ENCODE measurements around the gene DRICH1. TPM values are rescaled to one million over a fixed set of nuclear protein-coding genes. Genes with fewer than 3 reads are reported as not detected.
"Not testable (repeated sequence)": the region's sequence is repeated elsewhere in the genome, so short reads cannot be mapped to it uniquely, and the experiment has no call there.

Gene DRICH1
- total RNA-seq, 1 donor = 0.36 TPM

DNA sequence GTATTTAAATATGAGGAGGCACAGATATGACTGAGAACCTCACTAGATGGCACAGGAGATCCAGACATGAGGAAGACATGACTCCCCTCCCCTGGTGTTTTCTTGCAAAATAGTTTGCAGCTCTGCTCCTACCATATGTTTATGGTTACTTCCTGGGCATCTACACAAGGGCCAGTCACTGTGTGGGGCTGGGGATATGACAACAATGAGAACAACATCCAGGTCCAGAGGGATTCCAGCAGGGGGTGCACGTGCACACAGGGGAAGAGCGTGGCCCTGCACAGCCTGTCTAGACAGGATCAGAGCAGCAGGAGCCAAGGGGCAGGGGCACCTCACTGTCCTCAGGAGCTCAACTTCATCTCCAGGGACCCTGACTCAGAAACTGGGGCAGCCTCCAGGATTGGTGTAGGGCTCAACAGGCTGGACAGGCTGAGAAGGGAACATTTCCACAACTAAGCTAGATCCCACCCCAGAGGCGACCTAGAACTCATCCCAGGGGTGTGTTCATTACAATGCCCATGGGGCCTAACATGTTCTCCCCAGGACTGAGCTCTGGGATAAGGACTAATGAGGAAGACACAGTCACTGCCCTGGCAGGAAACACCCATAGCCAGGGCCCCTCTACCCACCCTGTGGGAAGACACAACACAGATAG lies 4.6 kb downstream of the DRICH1 start:
- TF ChIP-seq CTCF (IDR thresholded peaks at IDR 0.05; ENCODE audit: extremely low read depth, low read depth, low read length) = peak; percentile 32
- not testable (repeated sequence) for DNase-seq (ENCODE audit: insufficient read length, low spot score, missing footprints); H3K4me1 ChIP-seq (ENCODE audit: insufficient read depth, low read length); H3K36me3 ChIP-seq (ENCODE audit: insufficient read depth, low read length); H3K79me2 ChIP-seq (ENCODE audit: insufficient read depth, low read length); H3K27ac ChIP-seq (ENCODE audit: low read depth, low read length); H3K9me3 ChIP-seq (ENCODE audit: low read depth, low read length); H3K4me2 ChIP-seq (ENCODE audit: insufficient read depth, low read length); H3K4me3 ChIP-seq (ENCODE audit: insufficient read depth, low read length); H4K20me1 ChIP-seq (ENCODE audit: insufficient read depth, low read length); H2AFZ ChIP-seq (ENCODE audit: low read length); H3K27me3 ChIP-seq (ENCODE audit: insufficient read depth, low read length)

DNA sequence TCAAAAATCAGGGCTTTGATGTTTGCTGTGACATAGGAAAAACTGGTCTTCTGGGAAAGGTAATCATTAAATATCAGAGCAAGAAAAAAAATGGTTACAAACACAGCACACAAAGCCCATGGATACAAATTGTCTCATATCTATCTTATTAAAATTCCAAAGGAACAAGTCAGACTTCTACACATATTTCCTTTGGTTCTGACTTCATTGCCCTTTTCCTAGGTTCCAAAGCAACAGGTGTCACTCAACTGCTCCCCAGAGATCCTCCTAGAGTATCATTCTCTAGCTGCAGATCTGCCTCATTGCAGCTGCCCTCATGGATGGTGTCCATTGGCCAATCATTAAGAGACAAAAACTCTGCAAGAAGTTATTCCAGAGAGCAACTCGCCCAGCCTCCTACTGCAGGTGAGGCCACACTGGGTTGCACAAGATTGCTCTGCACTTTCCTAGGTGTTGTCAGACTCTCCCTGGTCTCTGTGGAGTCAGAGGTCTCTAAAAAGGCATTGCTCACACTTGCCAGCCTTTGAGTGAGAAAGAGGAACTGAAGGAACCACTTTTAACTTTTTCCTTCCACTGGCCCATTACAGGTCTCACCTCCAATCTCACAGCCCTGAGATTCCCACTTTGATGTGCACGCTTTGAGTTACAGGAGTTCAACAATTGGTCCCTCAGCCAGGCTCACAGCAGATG lies 5.7 kb downstream of the DRICH1 start:
- DNase-seq (ENCODE audit: insufficient read length, low spot score, missing footprints) = no peak

DNA sequence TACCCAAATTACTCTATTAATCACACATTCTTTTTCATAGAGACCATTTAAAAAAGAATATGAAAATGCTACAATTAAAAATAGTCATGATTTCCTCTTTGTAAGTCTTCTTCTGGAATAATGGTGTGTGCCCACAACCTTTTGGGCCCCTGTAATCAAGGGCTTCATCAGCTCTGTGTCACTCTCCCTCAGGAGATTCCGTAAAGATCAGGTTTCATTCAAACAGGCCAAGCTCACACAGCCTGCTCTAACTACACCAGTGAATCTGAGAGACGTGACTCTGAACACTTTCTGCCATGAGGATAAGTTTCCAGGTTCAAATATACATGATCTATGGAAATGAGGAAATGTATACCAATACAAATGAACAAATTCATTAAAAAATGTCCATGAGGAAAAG lies 9.5 kb downstream of the DRICH1 start:
- Histone ChIP-seq H2AFZ (ENCODE audit: low read length) (no peak overlapping the region), H3K27me3 (ENCODE audit: insufficient read depth, low read length) (no peaks in the 10 kb centered on the region), H3K27ac (ENCODE audit: low read depth, low read length) (no peak overlapping the region), H3K9me3 (ENCODE audit: low read depth, low read length) (no peaks in the 10 kb centered on the region), H4K20me1 (ENCODE audit: insufficient read depth, low read length) (no peaks in the 10 kb centered on the region), H3K79me2 (ENCODE audit: insufficient read depth, low read length) (no peaks in the 10 kb centered on the region), H3K4me3 (ENCODE audit: insufficient read depth, low read length) (no peak overlapping the region), H3K36me3 (ENCODE audit: insufficient read depth, low read length) (no peaks in the 10 kb centered on the region), H3K4me2 (ENCODE audit: insufficient read depth, low read length) (no peak overlapping the region), H3K4me1 (ENCODE audit: insufficient read depth, low read length) (peaks cover 7% of the 10 kb centered on the region)
- DNase-seq (ENCODE audit: insufficient read length, low spot score, missing footprints) = no peak
- TF ChIP-seq CTCF (IDR thresholded peaks at IDR 0.05; ENCODE audit: extremely low read depth, low read depth, low read length) = no peak

More for the DNA sequence above, 5.7 kb downstream of the DRICH1 start:
- TF ChIP-seq CTCF (IDR thresholded peaks at IDR 0.05; ENCODE audit: extremely low read depth, low read depth, low read length) = no peak
- H3K4me1 ChIP-seq (ENCODE audit: insufficient read depth, low read length) = peaks cover 7% of the 10 kb centered on the region
- H3K36me3 ChIP-seq (ENCODE audit: insufficient read depth, low read length) = no peaks in the 10 kb centered on the region
- H2AFZ ChIP-seq (ENCODE audit: low read length) = no peak overlapping the region
- H3K79me2 ChIP-seq (ENCODE audit: insufficient read depth, low read length) = no peaks in the 10 kb centered on the region
- H3K4me2 ChIP-seq (ENCODE audit: insufficient read depth, low read length) = no peak overlapping the region
- H3K27me3 ChIP-seq (ENCODE audit: insufficient read depth, low read length) = no peaks in the 10 kb centered on the region
- no peak overlapping the region for H3K4me3 ChIP-seq (ENCODE audit: insufficient read depth, low read length)
- no peaks in the 10 kb centered on the region for H4K20me1 ChIP-seq (ENCODE audit: insufficient read depth, low read length)
- no peaks in the 10 kb centered on the region for H3K9me3 ChIP-seq (ENCODE audit: low read depth, low read length)
- H3K27ac ChIP-seq (ENCODE audit: low read depth, low read length) = no peak overlapping the region

DNA sequence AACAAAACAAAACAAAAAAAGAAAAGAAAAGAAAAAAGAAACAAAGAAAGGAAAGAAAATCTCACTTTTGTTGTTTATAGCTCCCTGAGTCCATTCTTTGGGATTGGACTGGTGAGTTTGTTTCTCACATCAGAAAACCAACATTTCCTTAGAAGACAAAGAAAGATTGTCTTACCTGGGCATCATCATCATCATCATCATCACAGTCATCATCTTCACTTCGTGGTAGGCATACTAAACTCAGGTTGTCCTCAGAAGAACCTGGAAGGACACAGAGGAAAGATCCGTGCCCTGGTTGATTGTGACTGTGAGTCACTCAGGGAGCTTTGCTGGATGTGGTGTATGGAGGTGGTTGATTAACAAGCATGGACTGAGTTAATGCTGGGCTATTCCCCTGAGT lies 10.2 kb downstream of the DRICH1 start:
- H3K36me3 ChIP-seq (ENCODE audit: insufficient read depth, low read length); H2AFZ ChIP-seq (ENCODE audit: low read length): not testable (repeated sequence)

More for the DNA sequence above, 10.2 kb downstream of the DRICH1 start:
- DNase-seq (ENCODE audit: insufficient read length, low spot score, missing footprints); H3K27me3 ChIP-seq (ENCODE audit: insufficient read depth, low read length); H4K20me1 ChIP-seq (ENCODE audit: insufficient read depth, low read length); H3K9me3 ChIP-seq (ENCODE audit: low read depth, low read length); H3K4me2 ChIP-seq (ENCODE audit: insufficient read depth, low read length); H3K27ac ChIP-seq (ENCODE audit: low read depth, low read length); H3K79me2 ChIP-seq (ENCODE audit: insufficient read depth, low read length); H3K4me3 ChIP-seq (ENCODE audit: insufficient read depth, low read length); H3K4me1 ChIP-seq (ENCODE audit: insufficient read depth, low read length): not testable (repeated sequence)

Data from osteoblast (primary cell).